ENCODE results near the gene ZNF667. TPM values are rescaled to one million over a fixed set of nuclear protein-coding genes. Genes with fewer than 3 reads are reported as not detected.

Gene ZNF667
- not detected in 2 replicates for total RNA-seq

GRCh38 chr19:56476651-56477428 lies at the start of gene ZNF667:
TSS of gene ZNF667 (minus strand) at chr19:56477345. CDS start at chr19:56462370, 14,975 bp downstream.
- intact Hi-C loops (cut with micrococcal nuclease), result no loop called here

DNA sequence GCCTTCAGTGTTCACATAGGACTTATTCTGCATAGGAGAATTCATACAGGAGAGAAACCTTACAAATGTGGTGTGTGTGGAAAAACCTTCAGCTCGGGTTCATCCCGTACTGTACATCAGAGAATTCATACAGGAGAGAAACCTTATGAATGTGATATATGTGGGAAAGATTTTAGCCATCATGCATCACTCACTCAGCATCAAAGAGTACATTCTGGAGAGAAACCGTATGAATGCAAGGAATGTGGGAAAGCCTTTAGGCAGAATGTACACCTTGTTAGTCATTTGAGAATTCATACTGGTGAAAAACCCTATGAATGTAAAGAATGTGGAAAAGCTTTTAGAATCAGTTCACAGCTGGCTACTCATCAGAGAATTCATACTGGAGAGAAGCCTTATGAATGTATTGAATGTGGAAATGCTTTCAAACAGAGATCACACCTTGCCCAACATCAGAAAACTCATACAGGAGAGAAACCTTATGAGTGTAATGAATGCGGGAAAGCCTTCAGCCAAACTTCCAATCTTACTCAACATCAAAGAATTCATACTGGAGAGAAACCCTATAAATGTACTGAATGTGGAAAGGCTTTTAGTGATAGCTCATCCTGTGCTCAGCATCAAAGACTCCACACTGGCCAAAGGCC lies 48.2 kb upstream of the ZNF667 start:
- intact Hi-C loops (cut with micrococcal nuclease), result no loop called here

- intact Hi-C loops (cut with micrococcal nuclease), result no loop called here
Measured at GRCh38 chr19:56508290-56508778, 31.2 kb upstream of the ZNF667 start.

DNA sequence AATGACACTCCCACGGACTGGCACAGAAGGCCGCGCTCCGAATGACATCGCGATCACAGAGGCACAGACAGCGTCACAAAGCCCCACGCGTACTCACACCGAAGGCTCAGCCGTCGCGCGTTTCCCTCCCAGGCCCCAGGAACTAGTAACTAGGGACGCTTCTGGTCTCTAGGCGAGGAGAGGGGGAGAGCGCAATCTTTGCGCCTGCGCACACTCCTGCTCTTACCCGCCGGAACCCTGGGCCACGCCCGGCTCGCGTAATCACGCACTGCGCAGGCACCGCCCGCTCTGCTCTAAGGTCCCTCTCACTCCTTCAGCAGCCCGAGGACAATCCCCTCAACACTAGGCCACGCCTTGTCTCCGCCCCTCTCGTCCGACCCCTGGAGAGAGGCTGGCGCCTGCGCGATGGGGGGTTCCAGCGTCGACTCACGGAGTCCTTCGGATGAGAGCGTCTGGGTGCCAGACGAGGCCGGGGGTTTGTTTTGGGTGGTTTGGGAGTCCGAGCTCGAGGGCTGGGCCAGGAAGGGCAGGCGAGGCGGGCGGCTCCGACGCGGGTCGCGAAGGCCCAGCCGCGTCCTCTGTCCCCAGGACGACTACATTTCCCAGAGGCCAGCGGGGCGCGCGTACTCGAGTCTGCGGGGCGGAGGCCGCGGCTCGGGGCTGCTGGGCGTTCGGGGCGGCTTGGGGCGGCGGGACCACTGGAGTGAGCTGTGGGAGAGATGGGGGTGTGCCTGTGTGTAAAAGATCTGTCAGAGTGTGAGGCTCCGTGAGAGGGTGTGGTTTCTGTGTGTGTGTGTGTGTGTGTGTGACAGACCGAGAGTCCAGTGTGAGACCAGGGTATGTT lies 30.5 kb upstream of the ZNF667 start, which contains the start of gene ZNF471:
TSS of gene ZNF471 (plus strand) at position 410 of the 844 bp plus-strand sequence. CDS start 3,717 bp downstream, outside the sequence.
- intact Hi-C loops (cut with micrococcal nuclease), result loop anchor here (2.0 kb wide), 2 partner anchors 29 to 59 kb away; partner anchors contain the start of gene ZNF470

DNA sequence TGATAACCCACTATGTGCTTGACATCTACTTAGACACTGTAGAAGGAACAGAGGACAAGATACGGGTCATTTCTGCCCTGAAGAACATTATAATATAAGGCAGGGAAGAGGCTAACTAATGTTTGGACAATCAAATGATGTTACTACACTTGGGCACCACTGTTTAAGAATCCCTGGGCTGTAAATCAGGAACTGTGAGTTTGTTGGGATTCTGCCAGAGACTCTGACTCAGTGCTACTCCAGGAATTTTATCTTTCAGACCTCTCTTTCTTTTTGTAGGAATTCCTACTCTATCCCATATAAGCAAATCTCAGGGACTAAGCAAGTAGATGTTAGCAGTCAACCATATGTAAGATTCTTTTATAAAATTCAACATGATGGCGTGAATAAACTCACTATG lies 27.4 kb upstream of the ZNF667 start:
- intact Hi-C loops (cut with micrococcal nuclease), result no loop called here

- intact Hi-C loops (cut with micrococcal nuclease), result no loop called here
Measured at GRCh38 chr19:56491399-56491798, 14.3 kb upstream of the ZNF667 start.

- intact Hi-C loops (cut with micrococcal nuclease), result loop anchor here (2.0 kb wide), 1 partner anchor 29 kb away; the partner anchor contains the start of gene ZNF471
Measured at GRCh38 chr19:56477429-56478338, 539 bp upstream of the ZNF667 start.

GRCh38 chr19:56476093-56476492 lies 1.1 kb downstream of the ZNF667 start:
- intact Hi-C loops (cut with micrococcal nuclease), result no loop called here

GRCh38 chr19:56474308-56474707 lies 2.8 kb downstream of the ZNF667 start:
- intact Hi-C loops (cut with micrococcal nuclease), result no loop called here

DNA sequence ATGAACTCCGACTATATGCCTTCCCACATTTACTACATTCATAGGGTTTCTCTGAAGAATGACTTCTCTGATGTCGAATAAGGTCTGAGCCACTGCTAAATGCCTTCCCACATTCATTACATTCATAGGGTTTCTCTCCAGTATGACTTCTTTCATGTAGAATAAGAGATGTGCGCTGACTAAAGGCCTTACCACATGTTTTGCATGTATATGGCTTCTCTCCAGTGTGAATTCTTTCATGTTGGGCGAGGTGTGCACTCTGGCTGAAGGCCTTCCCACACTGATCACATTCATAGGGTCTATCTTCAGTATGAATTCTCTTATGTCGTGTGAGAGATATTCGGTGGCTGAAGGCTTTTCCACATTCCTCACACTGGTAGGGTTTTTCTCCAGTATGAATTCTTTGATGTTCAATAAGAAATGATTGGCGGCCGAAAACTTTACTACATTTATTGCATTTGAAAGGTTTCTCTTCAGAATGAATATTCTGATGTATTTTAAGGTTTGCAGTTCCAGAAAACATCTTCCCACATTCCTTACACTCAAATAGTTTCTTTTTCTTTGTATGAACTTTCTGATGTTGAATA lies 35.8 kb downstream of the ZNF667 start:
- intact Hi-C loops (cut with micrococcal nuclease), result no loop called here

GRCh38 chr19:56423985-56424353 lies 53.2 kb downstream of the ZNF667 start:
- intact Hi-C loops (cut with micrococcal nuclease), result no loop called here

DNA sequence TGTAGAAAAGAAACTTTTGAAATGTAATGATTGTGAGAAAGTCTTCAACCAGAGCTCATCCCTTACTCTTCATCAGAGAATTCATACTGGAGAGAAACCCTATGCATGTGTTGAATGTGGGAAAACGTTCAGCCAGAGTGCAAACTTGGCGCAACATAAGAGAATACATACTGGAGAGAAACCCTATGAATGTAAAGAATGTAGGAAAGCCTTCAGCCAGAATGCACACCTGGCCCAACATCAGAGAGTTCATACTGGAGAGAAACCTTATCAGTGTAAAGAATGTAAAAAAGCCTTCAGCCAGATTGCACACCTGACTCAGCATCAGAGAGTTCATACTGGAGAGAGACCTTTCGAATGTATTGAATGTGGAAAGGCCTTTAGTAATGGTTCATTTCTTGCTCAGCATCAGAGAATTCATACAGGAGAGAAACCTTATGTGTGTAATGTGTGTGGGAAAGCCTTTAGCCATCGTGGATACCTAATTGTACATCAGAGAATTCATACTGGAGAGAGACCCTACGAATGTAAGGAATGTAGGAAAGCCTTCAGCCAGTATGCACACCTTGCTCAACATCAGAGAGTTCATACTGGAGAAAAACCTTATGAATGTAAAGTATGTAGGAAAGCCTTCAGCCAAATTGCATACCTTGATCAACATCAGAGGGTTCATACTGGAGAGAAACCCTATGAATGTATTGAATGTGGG lies 53.7 kb downstream of the ZNF667 start:
- intact Hi-C loops (cut with micrococcal nuclease), result no loop called here

DNA sequence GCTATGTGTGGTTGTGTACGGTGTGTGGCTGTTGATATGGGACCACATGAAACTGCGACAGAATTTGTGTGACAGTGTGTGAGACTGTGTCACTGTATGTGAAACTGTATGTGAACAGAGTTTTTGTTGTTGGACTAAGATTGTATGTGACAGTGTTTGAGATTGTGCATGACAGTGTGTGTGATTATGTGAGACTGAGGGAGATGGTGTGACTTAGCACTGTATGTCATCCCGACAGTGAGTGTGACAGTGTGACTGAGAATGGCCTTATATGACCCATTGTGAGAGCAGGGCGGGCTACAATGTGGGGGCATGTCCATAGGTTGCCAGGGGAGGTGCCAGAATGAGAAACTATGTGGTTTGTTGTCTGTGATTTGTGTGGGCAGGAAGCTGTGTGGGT lies 72.1 kb downstream of the ZNF667 start:
- intact Hi-C loops (cut with micrococcal nuclease), result loop anchor here (2.0 to 10.0 kb wide), 2 partner anchors 1750 to 1874 kb away; partner anchors contain the start of genes ZNF329 and ZNF8

- intact Hi-C loops (cut with micrococcal nuclease), result loop anchor here (1.0 to 10.0 kb wide), 10 partner anchors 11 to 1874 kb away; partner anchors contain the start of genes ZNF211, ZNF264, ZNF329 and ZNF416
Measured at GRCh38 chr19:56404705-56405056, 72.5 kb downstream of the ZNF667 start.

GRCh38 chr19:56403764-56404704 lies 73.1 kb downstream of the ZNF667 start, which contains the start of gene ZNF583:
TSS of gene ZNF583 (plus strand) at chr19:56404332. CDS start at chr19:56407115, 2,783 bp downstream.
- intact Hi-C loops (cut with micrococcal nuclease), result loop anchor here (1.0 to 10.0 kb wide), 11 partner anchors 11 to 1875 kb away; partner anchors contain the start of genes ZNF211, ZNF264, ZNF329 and ZNF416

- intact Hi-C loops (cut with micrococcal nuclease), result loop anchor here (1.0 to 10.0 kb wide), 3 partner anchors 1032 to 1752 kb away; partner anchors contain the start of genes ZNF329, ZNF416 and ZNF749
Measured at GRCh38 chr19:56403261-56403660, 73.9 kb downstream of the ZNF667 start.

- intact Hi-C loops (cut with micrococcal nuclease), result loop anchor here (5.0 to 10.0 kb wide), 2 partner anchors 1177 to 1754 kb away; partner anchors contain the start of genes ZNF329 and ZNF416
Measured at GRCh38 chr19:56400485-56400884, 76.7 kb downstream of the ZNF667 start.

DNA sequence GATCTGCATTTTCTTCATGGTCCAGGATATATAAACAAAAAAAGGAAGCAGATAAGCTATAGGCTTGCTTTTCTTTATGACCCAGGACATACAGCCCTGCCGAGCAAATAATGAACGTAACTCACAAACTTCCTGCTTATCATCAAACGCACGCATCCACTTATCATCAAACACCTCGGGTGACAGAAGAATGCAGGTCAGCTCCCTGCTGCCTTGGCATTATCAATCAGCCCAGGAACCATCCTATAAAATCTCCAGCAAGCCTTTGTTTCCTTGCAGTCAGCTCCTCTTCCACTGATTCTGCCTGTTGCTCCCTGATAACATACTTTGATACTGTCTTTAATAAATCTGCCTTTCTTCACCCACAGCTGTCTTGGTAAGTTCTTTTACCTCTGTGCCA lies 78.3 kb downstream of the ZNF667 start:
- intact Hi-C loops (cut with micrococcal nuclease), result no loop called here

Data from T-helper 1 cell treated with Interleukin-12 subunit alpha and Interleukin-12 subunit beta and Interleukin-4 antibody, amounts not matched to agents 30 ng/mL and 1 ng/mL, for 36 hours (primary cell).